Left renal pelvis (tissue), 4 donors: Measurements from ENCODE around the gene SLC9A9. TPM values are rescaled to one million over a fixed set of nuclear protein-coding genes. Genes with fewer than 3 reads are reported as not detected.
"Not testable (repeated sequence)": the region's sequence is repeated elsewhere in the genome, so short reads cannot be mapped to it uniquely, and the experiment has no call there.

Source experiments
- DNase-seq, 4 donors: peaks; one replicate each; pipeline ENCODE4 v3.0.0-alpha.2; 2013; ENCODE audit warnings: low read depth in 4 of 4, low spot score in 3 of 4
- polyA plus RNA-seq, 4 donors: library from polyadenylated mRNA; unstranded; fragments of 120-200 nt; gene quantifications; one replicate each; pipeline ENCODE4 v1.2.1, GENCODE V29; 2013; ENCODE audit not compliant: insufficient read length in 4 of 4

SLC9A9 gene
- polyA plus RNA-seq, 4 donors: 4.4 to 12.8 (median 6.4) TPM

GRCh38 chr3:143811602-143812001 is 36.7 kb downstream of the SLC9A9 start:
- no peak for DNase-seq

DNA sequence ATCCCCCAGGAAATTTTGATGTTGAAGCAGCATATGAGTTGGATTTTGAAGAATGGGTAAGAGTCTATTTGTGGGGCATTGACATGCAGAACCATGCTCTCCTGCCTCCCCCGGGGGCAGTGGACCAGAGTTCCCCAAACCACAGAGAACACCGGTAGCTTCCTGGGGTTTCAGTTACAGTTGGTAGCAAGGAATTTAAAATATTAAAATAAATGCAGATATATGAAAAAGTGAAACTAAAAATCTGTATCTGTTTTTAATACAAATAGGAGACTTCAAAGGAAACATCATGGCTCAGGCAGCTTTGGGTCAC is 37.4 kb downstream of the SLC9A9 start:
- no peak for DNase-seq

GRCh38 chr3:143810166-143810952 is 37.9 kb downstream of the SLC9A9 start:
- no peak for DNase-seq

DNA sequence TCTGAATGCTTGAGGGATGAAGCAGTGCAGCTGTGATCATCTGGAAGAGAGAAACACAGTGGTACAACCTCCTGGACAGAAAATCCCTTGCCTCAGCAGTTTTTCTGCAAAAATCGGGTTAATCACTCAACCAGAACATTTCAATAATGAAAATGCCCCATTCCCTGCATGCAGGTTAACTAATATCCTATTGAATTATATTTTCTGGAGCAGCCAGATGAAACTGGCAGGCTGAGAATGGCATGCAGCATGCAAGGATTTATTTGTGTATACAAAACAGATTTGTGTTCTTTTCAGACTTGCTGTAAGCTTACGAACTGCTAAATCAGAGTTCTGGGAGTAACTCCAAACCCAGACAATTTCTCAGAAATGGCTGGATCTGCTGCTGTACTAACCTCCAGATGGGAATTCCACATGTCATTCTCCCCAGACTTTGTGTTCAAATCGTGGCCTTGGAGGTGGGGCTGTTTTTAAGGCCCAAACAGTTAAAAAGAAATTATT is 39.1 kb downstream of the SLC9A9 start:
- DNase-seq: peak in 2 of 4 donors; percentile 37 to 49

GRCh38 chr3:143808030-143808429 is 40.2 kb downstream of the SLC9A9 start:
- DNase-seq: no peak

DNA sequence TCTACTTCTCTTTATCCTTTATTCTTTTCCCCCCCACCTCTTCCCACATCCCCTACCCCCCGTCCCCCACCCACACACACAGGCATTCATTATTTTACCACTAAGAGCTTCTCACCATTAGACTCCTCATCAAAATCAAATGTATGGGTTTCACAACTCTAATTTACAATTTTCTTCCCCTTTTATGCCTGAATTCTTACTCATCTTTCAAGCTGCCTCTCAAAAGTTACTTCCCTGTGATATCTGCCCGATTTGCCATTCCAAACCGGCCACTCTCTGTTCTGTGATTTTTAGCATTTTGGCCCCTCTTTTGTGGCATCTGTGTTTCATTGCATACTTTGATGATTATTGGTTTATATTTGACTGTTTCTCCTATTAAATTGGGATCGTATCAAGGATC is 42.2 kb downstream of the SLC9A9 start:
- no peak for DNase-seq

DNA sequence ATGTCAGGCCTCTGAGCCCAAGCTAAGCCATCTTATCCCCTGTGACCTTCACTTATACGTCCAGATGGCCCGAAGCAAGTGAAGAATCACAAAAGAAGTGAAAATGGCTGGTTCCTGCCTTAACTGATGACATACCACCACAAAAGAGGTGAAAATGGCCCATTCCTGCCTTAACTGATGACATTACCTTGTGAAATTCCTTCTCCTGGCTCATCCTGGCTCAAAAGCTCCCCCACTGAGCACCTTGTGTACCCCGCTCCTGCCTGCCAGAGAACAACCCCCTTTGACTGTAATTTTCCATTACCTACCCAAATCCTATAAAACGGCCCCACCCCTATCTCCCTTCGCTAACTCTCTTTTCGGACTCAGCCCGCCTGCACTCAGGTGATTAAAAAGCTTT is 42.8 kb downstream of the SLC9A9 start:
- DNase-seq: not testable (repeated sequence)

- DNase-seq: not testable (repeated sequence)
Observed at GRCh38 chr3:143801046-143801445, 47.2 kb downstream of the SLC9A9 start.

- not testable (repeated sequence) for DNase-seq
Observed at GRCh38 chr3:143798151-143798550, 50.1 kb downstream of the SLC9A9 start.

GRCh38 chr3:143795874-143796273 is 52.4 kb downstream of the SLC9A9 start:
- DNase-seq: no peak

DNA sequence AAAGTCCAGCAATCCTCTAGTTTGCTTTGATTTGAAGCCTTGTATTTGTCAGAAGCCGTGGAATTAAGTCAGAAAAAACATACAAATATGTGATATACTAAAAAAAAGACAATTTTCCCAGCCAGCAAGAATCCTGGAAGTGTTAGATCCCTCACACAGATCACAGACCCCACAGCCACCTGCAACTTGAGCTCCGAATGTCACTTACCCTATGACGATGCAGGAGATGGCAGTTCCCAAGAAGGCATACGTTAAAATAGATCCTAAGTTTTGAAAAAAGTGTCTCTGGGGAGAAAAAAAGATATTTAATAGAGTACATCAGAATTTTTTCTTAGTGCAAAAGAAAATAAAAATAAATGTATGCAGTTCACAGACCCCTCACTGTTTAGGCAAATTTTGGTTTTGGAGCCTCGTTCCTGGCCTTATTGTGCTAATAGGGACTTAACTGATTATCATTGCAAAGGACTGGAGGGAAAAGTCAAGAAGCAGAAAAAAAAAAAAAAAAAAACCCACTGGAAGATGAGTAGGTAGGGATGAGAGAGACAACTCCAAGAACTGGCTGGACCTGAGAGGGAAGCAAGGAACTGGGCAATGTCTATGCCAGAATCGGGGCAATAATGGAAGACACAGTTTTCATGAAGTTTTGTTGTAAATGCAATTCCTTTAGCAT is 53.3 kb downstream of the SLC9A9 start:
- no peak for DNase-seq

DNA sequence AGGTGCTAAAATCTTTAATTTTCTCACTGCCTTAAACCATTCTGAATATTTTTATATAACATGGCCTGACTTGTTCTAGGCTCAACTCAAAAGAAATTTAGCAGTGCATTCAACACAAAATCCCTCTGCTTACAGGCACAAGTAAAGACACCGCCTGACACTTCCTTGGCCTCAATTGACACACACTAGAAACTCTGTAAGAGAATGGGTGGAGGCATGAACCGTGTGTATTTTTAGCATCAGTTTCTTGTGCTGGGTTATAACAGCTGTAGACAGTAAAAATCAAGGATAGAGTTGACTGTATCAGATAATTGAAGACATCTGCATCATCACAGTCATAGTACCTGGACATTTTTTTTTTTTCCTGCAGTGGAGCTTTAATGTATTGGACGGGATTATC is 54.3 kb downstream of the SLC9A9 start:
- DNase-seq: no peak

- DNase-seq: no peak
Observed at GRCh38 chr3:143791386-143791785, 56.9 kb downstream of the SLC9A9 start.

DNA sequence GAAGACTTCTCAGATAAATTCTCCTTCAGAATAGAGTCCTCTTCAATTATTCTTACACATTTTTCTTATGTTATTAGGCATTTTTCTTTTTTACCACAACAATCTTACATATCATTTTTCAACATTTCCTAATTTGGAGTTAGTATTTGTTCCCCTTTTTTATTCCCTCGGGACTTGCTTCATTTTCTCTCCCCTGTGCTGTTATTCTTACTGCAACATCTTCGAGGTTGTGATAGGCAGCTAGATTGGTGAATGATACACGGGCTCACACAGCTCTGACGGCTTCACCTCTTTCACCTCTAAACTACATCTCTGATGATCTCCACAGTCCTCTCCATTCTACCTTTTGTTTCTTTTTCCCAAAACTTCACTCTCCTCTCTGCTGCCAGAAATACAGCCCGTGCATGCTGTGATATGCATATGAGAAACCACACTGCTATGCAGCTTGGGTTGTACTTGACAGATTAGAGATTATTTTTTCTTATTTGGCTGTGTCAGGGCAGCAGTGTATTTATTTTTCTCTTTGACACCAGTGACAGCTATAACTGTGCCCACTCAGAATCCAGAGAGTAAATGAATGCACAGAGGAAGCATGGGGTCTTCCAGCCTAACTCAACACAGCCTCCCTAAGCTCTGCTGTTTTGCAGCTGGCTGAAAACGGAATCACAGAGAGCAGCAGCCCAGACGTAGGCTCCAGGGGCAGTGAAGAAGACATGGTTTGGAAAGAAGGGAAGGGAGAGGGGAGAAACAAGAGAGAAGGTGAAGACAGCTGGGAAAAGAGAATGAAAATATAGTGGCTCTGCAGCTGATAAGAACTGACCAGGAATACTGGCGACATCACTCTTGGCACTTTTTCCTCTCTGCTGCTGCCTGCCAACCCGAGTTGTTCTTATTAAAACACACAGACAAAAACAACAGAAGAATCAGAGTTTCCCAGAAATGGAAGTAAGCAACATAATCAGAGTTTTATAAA is 61.8 kb downstream of the SLC9A9 start:
- no peak for DNase-seq

DNA sequence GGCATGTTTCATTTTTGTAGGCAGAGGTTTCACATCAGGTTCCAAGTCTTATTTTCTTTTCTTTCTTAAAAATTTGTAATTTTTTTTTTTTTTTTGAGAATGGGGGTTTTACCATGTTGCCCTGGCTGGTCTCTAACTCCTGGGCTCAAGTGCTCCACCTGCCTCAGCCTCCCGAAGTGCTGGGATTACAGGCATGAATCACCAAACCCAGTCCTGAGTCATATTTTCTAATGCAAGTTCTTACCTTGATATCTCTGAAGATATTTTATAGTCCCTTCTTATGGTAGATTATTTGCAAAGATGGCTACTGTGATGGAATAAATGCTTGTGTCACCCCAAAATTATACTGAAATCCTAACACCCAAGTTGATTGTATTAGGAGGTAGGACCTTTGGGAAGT is 63.8 kb downstream of the SLC9A9 start:
- DNase-seq: no peak

GRCh38 chr3:143783851-143784370 is 64.4 kb downstream of the SLC9A9 start:
- no peak for DNase-seq

GRCh38 chr3:143775459-143775858 is 72.8 kb downstream of the SLC9A9 start:
- DNase-seq: peak in 1 of 4 donors; percentile 24

DNA sequence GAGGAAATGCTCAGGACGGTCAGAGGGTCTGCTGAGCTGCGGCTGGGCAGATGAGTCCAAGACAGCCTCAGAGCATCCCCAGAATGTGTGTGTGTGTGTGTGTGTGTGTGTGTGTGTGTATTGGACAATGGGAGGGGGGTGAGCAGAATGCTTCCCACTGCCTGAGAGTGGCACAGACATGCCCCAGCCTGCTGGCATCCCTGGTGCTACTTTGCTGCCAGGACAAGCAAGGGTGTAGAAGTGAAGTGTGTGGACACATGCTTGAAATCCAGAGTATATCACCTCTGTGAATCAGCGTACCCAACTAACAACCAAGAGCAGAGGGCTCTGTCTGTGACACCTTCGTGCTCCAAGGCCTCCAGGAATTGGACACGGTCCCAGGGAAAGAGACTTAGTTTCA is 76.3 kb downstream of the SLC9A9 start:
- DNase-seq: no peak

- DNase-seq: no peak
Observed at GRCh38 chr3:143771258-143771657, 77.0 kb downstream of the SLC9A9 start.

- no peak for DNase-seq
Observed at GRCh38 chr3:143770391-143770790, 77.9 kb downstream of the SLC9A9 start.

DNA sequence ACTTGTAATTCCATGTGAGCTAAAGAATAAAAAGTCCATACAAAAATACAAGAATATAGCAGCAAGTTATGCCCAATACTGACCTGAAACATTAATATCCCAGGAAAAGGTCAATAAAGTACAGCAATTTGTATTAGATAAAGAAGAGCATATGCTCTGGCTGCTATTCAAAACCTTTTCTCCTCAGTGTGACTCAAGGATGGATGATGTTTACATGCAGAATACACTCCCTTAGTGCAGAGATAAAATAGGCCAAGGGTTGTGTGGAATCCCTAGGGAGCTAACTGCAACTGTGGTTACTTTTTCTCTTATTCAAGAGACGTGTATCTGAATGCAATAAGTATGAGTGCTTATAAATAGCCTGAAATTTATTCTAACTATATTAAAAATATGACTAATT is 78.7 kb downstream of the SLC9A9 start:
- no peak for DNase-seq
